CD14-positive monocyte (primary cell): ENCODE measurements around the gene KAZN. TPM values are rescaled to one million over a fixed set of nuclear protein-coding genes. Genes with fewer than 3 reads are reported as not detected.

Experiments
- DNase-seq, 3 donors: peaks; one replicate each; pipeline ENCODE4 v3.0.0-alpha.2; 2011 to 2022
- H2AFZ ChIP-seq: 2 replicates; pipeline ENCODE4 v1.6.0; 2012; ENCODE audit warnings: mild to moderate bottlenecking, low read depth, low read length, inconsistent platforms; ENCODE audit not compliant: insufficient read depth, poor library complexity, severe bottlenecking
- H3K27ac ChIP-seq, 2 donors: 1 replicate in 1 of 2; 2 replicates in 1 of 2; pipeline ENCODE4 v1.5.1; 2012 to 2013; ENCODE audit warnings: low read length in 2 of 2, control low read depth in 1 of 2, inconsistent platforms in 1 of 2, low read depth in 1 of 2, mild to moderate bottlenecking in 1 of 2
- H3K27me3 ChIP-seq, 2 donors: one replicate each; pipeline versions ENCODE4 v1.6.0 to v1.6.1; 2011 to 2013; ENCODE audit warnings: low read length in 2 of 2; ENCODE audit not compliant: control insufficient read depth in 2 of 2, insufficient read depth in 2 of 2
- H3K36me3 ChIP-seq, 2 donors: replicated peaks in 1 of 2; 1 replicate in 1 of 2; 2 replicates in 1 of 2; pipeline versions ENCODE4 v1.5.1 to v1.6.1; 2012 to 2013; ENCODE audit warnings: low read length in 2 of 2, control low read depth in 1 of 2, inconsistent platforms in 1 of 2, mild to moderate bottlenecking in 1 of 2; ENCODE audit not compliant: insufficient read depth in 2 of 2, control insufficient read depth in 1 of 2
- H3K4me1 ChIP-seq, 2 donors: 1 replicate in 1 of 2; 2 replicates in 1 of 2; pipeline versions ENCODE4 v1.5.1 to v1.6.1; 2012 to 2013; ENCODE audit warnings: low read length in 2 of 2, control low read depth in 1 of 2, inconsistent platforms in 1 of 2, mild to moderate bottlenecking in 1 of 2, moderate library complexity in 1 of 2; ENCODE audit not compliant: insufficient read depth in 2 of 2, control insufficient read depth in 1 of 2
- H3K4me2 ChIP-seq: replicated peaks from 2 replicates; pipeline ENCODE3; 2012; ENCODE audit warnings: low read length, moderate library complexity, mild to moderate bottlenecking; ENCODE audit not compliant: poor library complexity, severe bottlenecking; ENCODE audit errors: extremely low read depth
- H3K4me3 ChIP-seq, 3 experiments: fragments of 200-600 bp in 1 of 3; sonication (generic) in 1 of 3; replicated peaks in 1 of 3; 1 replicate in 2 of 3; 2 replicates in 1 of 3; pipeline ENCODE4 v1.5.1; 2011 to 2013; ENCODE audit warnings: low read length in 3 of 3, mild to moderate bottlenecking in 3 of 3, control low read depth in 2 of 3, low read depth in 2 of 3, inconsistent platforms in 1 of 3, moderate library complexity in 1 of 3
- H3K79me2 ChIP-seq: 2 replicates; pipeline ENCODE4 v1.6.0; 2012; ENCODE audit warnings: mild to moderate bottlenecking, control low read depth, inconsistent platforms, low read length, moderate library complexity; ENCODE audit not compliant: insufficient read depth
- H3K9ac ChIP-seq: 2 replicates; pipeline ENCODE4 v1.6.0; 2017; ENCODE audit warnings: low read length, mild to moderate bottlenecking; ENCODE audit not compliant: insufficient read depth, poor library complexity, severe bottlenecking
- H3K9me3 ChIP-seq, 2 donors: replicated peaks in 1 of 2; 1 replicate in 1 of 2; 2 replicates in 1 of 2; pipeline versions ENCODE4 v1.5.1 to v1.6.1; 2012 to 2013; ENCODE audit warnings: low read length in 2 of 2, control low read depth in 1 of 2; ENCODE audit not compliant: control insufficient read depth in 1 of 2, insufficient read depth in 1 of 2
- H4K20me1 ChIP-seq: 2 replicates; pipeline ENCODE4 v1.6.0; 2012; ENCODE audit warnings: mild to moderate bottlenecking, low read length, control low read depth, moderate library complexity; ENCODE audit not compliant: insufficient read depth
- H3K27ac Mint-ChIP-seq, 7 donors: one replicate each; pipeline ENCODE4 v1.8.0; 2020; ENCODE audit warnings: mild to moderate bottlenecking in 7 of 7, mixed read lengths in 7 of 7, moderate library complexity in 6 of 7, inconsistent platforms in 2 of 7
- H3K27me3 Mint-ChIP-seq, 3 donors: one replicate each; pipeline ENCODE4 v1.8.0; 2021 to 2022; ENCODE audit warnings: low read depth in 3 of 3, mild to moderate bottlenecking in 3 of 3, mixed read lengths in 3 of 3, moderate library complexity in 3 of 3, inconsistent platforms in 1 of 3
- H3K36me3 Mint-ChIP-seq, 2 donors: one replicate each; pipeline ENCODE4 v1.8.0; 2020; ENCODE audit warnings: mixed read lengths in 2 of 2, inconsistent platforms in 1 of 2, mild to moderate bottlenecking in 1 of 2
- H3K4me1 Mint-ChIP-seq: one replicate; pipeline ENCODE4 v1.8.0; 2020; ENCODE audit warnings: mild to moderate bottlenecking, mixed read lengths
- H3K4me3 Mint-ChIP-seq, 2 donors: one replicate each; pipeline ENCODE4 v1.8.0; 2020; ENCODE audit warnings: mild to moderate bottlenecking in 2 of 2, mixed read lengths in 2 of 2, moderate library complexity in 1 of 2
- H3K9me3 Mint-ChIP-seq, 7 donors: one replicate each; pipeline ENCODE4 v1.8.0; 2020 to 2022; ENCODE audit warnings: mixed read lengths in 7 of 7, mild to moderate bottlenecking in 6 of 7, moderate library complexity in 6 of 7, inconsistent platforms in 2 of 7
- CTCF ChIP-seq: fragments of 200-600 bp; IDR thresholded peaks from one replicate; pipeline ENCODE4 v1.8.0; 2022; ENCODE audit warnings: antibody characterized with exemption, mild to moderate bottlenecking
- WGBS: methylation state at CpG from one replicate; pipeline ENCODE4 v1.1.5; 2013; ENCODE audit warnings: missing lambda C conversion rate; ENCODE audit not compliant: insufficient coverage; 5-methylcytosine and 5-hydroxymethylcytosine counted together
- intact Hi-C, 2 donors: fragments of 100-400 bp; cut with micrococcal nuclease; formaldehyde crosslinking; loops; one replicate each; pipeline versions ENCODE4 v1.15.0 to v1.15.1; 2023
- polyA plus RNA-seq, 3 donors: library from polyadenylated mRNA; depleted of rRNA in 1 of 3; unstranded in 2 of 3; stranded (reverse) in 1 of 3; fragments of 300-500 nt in 2 of 3; fragments of >200 nt in 1 of 3; fragmentation: Illumina TruSeq in 2 of 3; gene quantifications; 1 replicate in 2 of 3; 2 replicates in 1 of 3; pipeline ENCODE4 v1.2.3, GENCODE V29; 2012 to 2021

The KAZN gene
- polyA plus RNA-seq, 3 donors, result not detected

DNA sequence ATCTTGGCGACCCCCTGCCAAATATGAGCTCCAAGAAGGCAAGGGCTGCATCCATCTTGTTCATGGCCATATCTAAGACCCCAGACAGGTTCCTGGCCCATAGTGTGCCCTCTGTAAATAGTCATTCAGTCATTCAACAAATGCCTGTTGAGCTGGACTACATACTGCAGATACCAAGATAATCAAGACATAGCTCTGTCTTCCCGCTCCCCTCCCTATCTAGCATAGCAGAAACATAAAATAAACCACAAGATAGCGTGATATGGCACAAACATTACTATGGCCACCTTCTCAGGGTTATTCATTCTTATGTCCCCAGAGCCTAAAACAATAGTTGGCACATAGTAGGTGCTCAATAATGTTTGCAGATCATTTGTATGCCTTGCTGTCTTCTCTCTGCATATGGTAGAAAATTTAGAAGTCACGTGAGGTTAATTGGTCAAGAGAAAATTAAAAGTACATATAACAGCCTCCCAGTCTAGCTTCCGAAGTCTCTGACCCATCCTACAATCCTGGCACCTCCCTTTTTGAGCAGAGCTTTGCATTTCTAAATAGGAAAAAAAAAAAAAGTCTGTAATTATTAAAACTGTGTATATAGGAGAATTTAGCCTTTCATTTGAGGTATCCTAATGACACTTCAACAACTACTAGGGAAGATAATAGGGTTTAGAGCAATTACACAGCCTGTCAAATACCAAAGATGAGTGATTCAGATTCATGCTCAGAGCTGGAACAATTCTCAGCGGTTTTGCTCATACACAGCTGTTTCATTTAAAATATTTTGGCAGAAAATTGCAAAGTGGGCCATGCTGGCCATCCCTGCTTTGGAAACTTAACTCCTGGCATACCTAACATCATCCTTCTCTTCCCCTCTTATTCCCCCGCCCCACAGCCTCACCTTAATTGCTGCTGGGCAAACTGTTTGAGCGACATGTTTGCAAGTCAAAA lies 219.0 kb downstream of the KAZN start:
- H3K27ac Mint-ChIP-seq, result no peak overlapping the region
- no peaks in the 10 kb centered on the region for H3K36me3 Mint-ChIP-seq
- H3K4me1 Mint-ChIP-seq, result no peaks in the 10 kb centered on the region
- Histone ChIP-seq H3K27me3 (no peaks in the 10 kb centered on the region), H3K4me1 (no peaks in the 10 kb centered on the region), H3K4me3 (no peak overlapping the region), H3K9ac (no peak overlapping the region), H4K20me1 (no peaks in the 10 kb centered on the region), H3K4me2 (no peak overlapping the region), H3K27ac (no peak overlapping the region), H3K36me3 (no peaks in the 10 kb centered on the region), H3K79me2 (no peaks in the 10 kb centered on the region), H2AFZ (no peak overlapping the region), H3K9me3 (no peaks in the 10 kb centered on the region)
- WGBS, result 93% methylated on average over 4 of the region's 8 CpGs
- no peak for TF ChIP-seq CTCF
- no peak for DNase-seq
- H3K4me3 Mint-ChIP-seq, result no peak overlapping the region
- H3K27me3 Mint-ChIP-seq, result peaks cover 2 to 8% (median 3%) of the 10 kb centered on the region in 3 donors
- intact Hi-C loops, result no loop called here
- peaks cover 0 to 4% (median 2%) of the 10 kb centered on the region in 7 donors for H3K9me3 Mint-ChIP-seq

GRCh38 chr1:14820295-14821085 lies 222.0 kb downstream of the KAZN start:
- no peaks in the 10 kb centered on the region for H3K36me3 ChIP-seq
- no peak overlapping the region for H3K4me3 ChIP-seq
- no peak for TF ChIP-seq CTCF
- Mint-ChIP-seq H3K4me1 (no peaks in the 10 kb centered on the region), H3K4me3 (no peak overlapping the region), H3K36me3 (no peaks in the 10 kb centered on the region), H3K27me3 (peaks cover 4 to 5% (median 5%) of the 10 kb centered on the region in 3 donors), H3K9me3 (peaks cover 0 to 4% (median 0%) of the 10 kb centered on the region in 7 donors), H3K27ac (no peak overlapping the region)
- no peak for DNase-seq
- no peak overlapping the region for H2AFZ ChIP-seq
- H3K27me3 ChIP-seq, result no peaks in the 10 kb centered on the region
- no peak overlapping the region for H3K4me2 ChIP-seq
- H3K4me1 ChIP-seq, result no peaks in the 10 kb centered on the region
- H3K9me3 ChIP-seq, result no peaks in the 10 kb centered on the region
- intact Hi-C loops, result no loop called here
- H3K27ac ChIP-seq, result no peak overlapping the region
- H3K79me2 ChIP-seq, result no peaks in the 10 kb centered on the region
- no peaks in the 10 kb centered on the region for H4K20me1 ChIP-seq
- 88% methylated on average over 18 of the region's 18 CpGs for WGBS
- no peak overlapping the region for H3K9ac ChIP-seq
